Smooth muscle cell (in vitro differentiated cells): ENCODE measurements around the gene CCDC88C. TPM values are rescaled to one million over a fixed set of nuclear protein-coding genes. Genes with fewer than 3 reads are reported as not detected.

Experiments
- DNase-seq: peaks from one replicate; lab custom pipeline; 2025; ENCODE audit not compliant: unreplicated experiment; lab: John Stamatoyannopoulos, UW
- H2AFZ ChIP-seq: fragments of 200-600 bp; sonication (generic); 2 replicates; pipeline ENCODE4 v1.6.0; 2016; ENCODE audit warnings: antibody characterized with exemption, low read depth, mild to moderate bottlenecking
- H3F3A ChIP-seq: fragments of 200-600 bp; sonication (generic); 2 replicates; pipeline ENCODE4 v1.6.0; 2017; ENCODE audit warnings: antibody characterized with exemption, low read depth
- H3K27ac ChIP-seq: fragments of 200-600 bp; sonication (generic); 2 replicates; pipeline ENCODE4 v1.5.1; 2016; ENCODE audit warnings: low read depth, mild to moderate bottlenecking
- H3K27me3 ChIP-seq: fragments of 200-600 bp; sonication (generic); 2 replicates; pipeline ENCODE4 v1.6.1; 2016; ENCODE audit warnings: low read depth, mild to moderate bottlenecking
- H3K36me3 ChIP-seq: fragments of 200-600 bp; sonication (generic); 2 replicates; pipeline ENCODE4 v1.5.1; 2016; ENCODE audit warnings: low read depth
- H3K4me1 ChIP-seq: fragments of 200-600 bp; sonication (generic); 2 replicates; pipeline ENCODE4 v1.5.1; 2016; ENCODE audit warnings: low read depth
- H3K4me2 ChIP-seq: fragments of 200-600 bp; sonication (generic); 2 replicates; pipeline ENCODE4 v1.6.0; 2016; ENCODE audit warnings: mild to moderate bottlenecking
- H3K4me3 ChIP-seq: fragments of 200-600 bp; sonication (generic); 2 replicates; pipeline ENCODE4 v1.5.1; 2016; ENCODE audit warnings: mild to moderate bottlenecking
- H3K79me2 ChIP-seq: fragments of 200-600 bp; sonication (generic); 2 replicates; pipeline ENCODE4 v1.6.0; 2016; ENCODE audit warnings: low read depth, mild to moderate bottlenecking
- H3K9ac ChIP-seq: fragments of 200-600 bp; sonication (generic); 2 replicates; pipeline ENCODE4 v1.6.0; 2016; ENCODE audit warnings: low read depth
- H3K9me3 ChIP-seq: fragments of 200-600 bp; sonication (generic); replicated peaks from 2 replicates; pipeline ENCODE4 v1.5.1; 2016; ENCODE audit warnings: low read depth
- H4K20me1 ChIP-seq: fragments of 200-600 bp; sonication (generic); 2 replicates; pipeline ENCODE4 v1.6.0; 2016; ENCODE audit warnings: low read depth
- CTCF ChIP-seq: fragments of 200-600 bp; sonication (generic); IDR thresholded peaks from 2 replicates; pipeline ENCODE4 v1.5.1; 2017; ENCODE audit warnings: borderline replicate concordance, mild to moderate bottlenecking, antibody characterized with exemption; ENCODE audit not compliant: insufficient read depth, poor library complexity, severe bottlenecking
- WGBS: methylation state at CpG from one replicate; pipeline ENCODE4 v1.1.7; 2016; ENCODE audit warnings: low lambda C conversion rate; 5-methylcytosine and 5-hydroxymethylcytosine counted together
- polyA plus RNA-seq: library from polyadenylated mRNA; unstranded; fragments of >200 nt; fragmentation: Nextera tagmentation; extraction: Ambion mirVana; gene quantifications from 2 replicates; pipeline ENCODE4 v1.2.1, GENCODE V29; 2016
- total RNA-seq: library from RNA; depleted of rRNA; stranded (reverse); fragments of >200 nt; gene quantifications from 2 replicates; pipeline ENCODE4 v1.2.3, GENCODE V29; 2014

Gene CCDC88C
- total and polyA plus RNA-seq, 2 experiments from 2014 or later: 1.1 TPM; not detected in 1

DNA sequence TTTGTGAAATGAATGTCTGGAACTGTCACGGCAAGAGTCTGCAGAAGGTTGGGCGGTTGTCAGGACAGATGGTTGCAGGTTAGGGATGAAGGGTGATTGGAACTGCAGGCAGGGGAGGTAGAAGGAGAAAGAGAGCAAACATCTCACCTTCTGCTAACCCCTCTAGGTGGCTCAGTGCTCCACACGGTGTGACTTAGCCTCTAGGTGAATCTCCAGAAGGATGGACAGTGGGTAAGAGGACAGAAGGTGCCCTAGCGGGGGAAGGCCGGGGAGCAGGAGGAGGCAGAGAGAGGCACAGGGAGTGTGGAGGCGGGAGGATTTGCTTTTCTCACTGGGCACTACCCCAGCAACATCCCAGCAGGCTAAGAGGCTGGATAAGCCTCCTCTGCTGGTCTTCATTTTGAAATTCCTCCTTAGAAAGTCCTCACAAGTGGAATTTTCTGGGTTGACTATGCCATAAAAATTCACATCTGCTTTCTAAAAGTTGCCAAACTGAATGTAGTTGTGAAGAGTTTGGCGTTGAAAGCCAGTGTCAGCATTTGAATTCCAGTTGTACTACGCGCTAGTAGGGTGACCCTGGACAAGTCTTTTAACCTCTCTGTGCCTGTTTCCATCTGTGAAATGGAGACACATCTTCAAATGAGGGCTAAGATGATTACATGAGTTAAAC lies 162.5 kb downstream of the CCDC88C start:
- H3K9me3 ChIP-seq: no peaks in the 10 kb centered on the region
- no peak overlapping the region for H2AFZ ChIP-seq
- no peak overlapping the region for H3K27ac ChIP-seq
- no peak overlapping the region for H3K4me2 ChIP-seq
- H3K36me3 ChIP-seq: no peaks in the 10 kb centered on the region
- peaks cover 22% of the 10 kb centered on the region for H3F3A ChIP-seq
- H3K4me1 ChIP-seq: peaks cover 2% of the 10 kb centered on the region
- H3K9ac ChIP-seq: no peak overlapping the region
- H3K27me3 ChIP-seq: no peaks in the 10 kb centered on the region
- TF ChIP-seq CTCF: no peak
- no peaks in the 10 kb centered on the region for H4K20me1 ChIP-seq
- H3K4me3 ChIP-seq: no peak overlapping the region
- WGBS: 82% methylated on average over 9 of the region's 9 CpGs
- no peak for DNase-seq
- no peaks in the 10 kb centered on the region for H3K79me2 ChIP-seq

- no peak overlapping the region for H2AFZ ChIP-seq
- 88% methylated on average over 3 of the region's 3 CpGs for WGBS
These were observed 163.2 kb downstream of the CCDC88C start for GRCh38 chr14:91254461-91254860.

GRCh38 chr14:91253795-91254323 lies 163.8 kb downstream of the CCDC88C start:
- no peak for DNase-seq
- Histone ChIP-seq H3F3A (peaks cover 22% of the 10 kb centered on the region), H2AFZ (no peak overlapping the region), H3K4me3 (peak overlapping the region; percentile 54), H4K20me1 (no peaks in the 10 kb centered on the region), H3K79me2 (no peaks in the 10 kb centered on the region), H3K4me1 (peaks cover 7% of the 10 kb centered on the region), H3K27ac (no peak overlapping the region), H3K9ac (peak overlapping the region; percentile 58), H3K4me2 (peak overlapping the region; percentile 89), H3K36me3 (no peaks in the 10 kb centered on the region), H3K9me3 (no peaks in the 10 kb centered on the region), H3K27me3 (no peaks in the 10 kb centered on the region)
- 30% methylated on average over 18 of the region's 20 CpGs for WGBS
- no peak for TF ChIP-seq CTCF

More at GRCh38 chr14:91254461-91254860, 163.2 kb downstream of the CCDC88C start:
- H3K9me3 ChIP-seq: no peaks in the 10 kb centered on the region
- no peaks in the 10 kb centered on the region for H3K36me3 ChIP-seq
- peaks cover 22% of the 10 kb centered on the region for H3F3A ChIP-seq
- no peak for TF ChIP-seq CTCF
- no peaks in the 10 kb centered on the region for H3K79me2 ChIP-seq
- no peaks in the 10 kb centered on the region for H3K27me3 ChIP-seq
- no peak for DNase-seq
- H3K4me3 ChIP-seq: no peak overlapping the region
- no peaks in the 10 kb centered on the region for H4K20me1 ChIP-seq
- H3K4me1 ChIP-seq: peaks cover 7% of the 10 kb centered on the region
- peak overlapping the region; percentile 89 for H3K4me2 ChIP-seq
- H3K27ac ChIP-seq: no peak overlapping the region
- H3K9ac ChIP-seq: no peak overlapping the region
